GM21786 (cell line): Measurements from ENCODE around the gene RRBP1.

Source experiments
- ATAC-seq: cut with Tn5 transposase; IDR thresholded peaks from one replicate; pipeline ENCODE4 v1.9.1; 2021; ENCODE audit not compliant: unreplicated experiment

RRBP1 gene

DNA sequence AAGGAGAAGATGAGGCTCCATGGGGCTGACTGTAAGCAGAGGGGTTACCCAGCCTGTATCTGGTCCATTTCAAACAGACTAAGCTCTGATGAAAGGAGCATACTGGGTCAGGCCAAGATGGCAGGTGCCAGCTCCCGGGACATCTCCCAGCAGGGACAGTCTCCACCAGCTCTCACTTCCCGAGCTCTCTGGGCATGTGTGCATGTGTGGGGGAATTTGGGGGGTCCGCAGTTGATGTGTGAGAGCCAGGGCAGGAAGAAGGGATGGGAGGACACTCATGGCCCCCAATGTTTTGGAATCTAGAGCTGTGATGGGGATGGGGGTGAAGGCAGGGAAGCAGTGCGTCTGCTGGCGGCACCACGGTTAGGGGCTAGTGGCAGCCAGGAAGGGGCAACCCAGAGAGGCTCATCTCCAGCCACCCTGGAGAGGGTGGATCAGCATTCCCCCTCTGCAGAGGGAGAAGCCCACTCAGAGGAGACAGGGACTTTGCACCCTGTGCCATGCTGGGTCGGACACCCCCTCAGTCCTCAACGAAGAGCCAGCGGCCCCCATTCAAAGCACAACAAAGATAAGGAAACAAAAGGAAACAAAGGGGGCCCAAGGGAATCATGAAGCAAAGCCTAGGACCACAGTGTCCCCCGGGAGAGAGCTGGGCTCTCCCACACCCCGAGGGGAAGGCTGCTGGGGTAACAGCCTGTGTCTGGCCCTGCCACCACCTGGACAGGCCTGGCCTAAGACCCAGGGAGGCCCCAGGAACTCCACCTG lies 59.8 kb downstream of the RRBP1 start:
- no peak for ATAC-seq

DNA sequence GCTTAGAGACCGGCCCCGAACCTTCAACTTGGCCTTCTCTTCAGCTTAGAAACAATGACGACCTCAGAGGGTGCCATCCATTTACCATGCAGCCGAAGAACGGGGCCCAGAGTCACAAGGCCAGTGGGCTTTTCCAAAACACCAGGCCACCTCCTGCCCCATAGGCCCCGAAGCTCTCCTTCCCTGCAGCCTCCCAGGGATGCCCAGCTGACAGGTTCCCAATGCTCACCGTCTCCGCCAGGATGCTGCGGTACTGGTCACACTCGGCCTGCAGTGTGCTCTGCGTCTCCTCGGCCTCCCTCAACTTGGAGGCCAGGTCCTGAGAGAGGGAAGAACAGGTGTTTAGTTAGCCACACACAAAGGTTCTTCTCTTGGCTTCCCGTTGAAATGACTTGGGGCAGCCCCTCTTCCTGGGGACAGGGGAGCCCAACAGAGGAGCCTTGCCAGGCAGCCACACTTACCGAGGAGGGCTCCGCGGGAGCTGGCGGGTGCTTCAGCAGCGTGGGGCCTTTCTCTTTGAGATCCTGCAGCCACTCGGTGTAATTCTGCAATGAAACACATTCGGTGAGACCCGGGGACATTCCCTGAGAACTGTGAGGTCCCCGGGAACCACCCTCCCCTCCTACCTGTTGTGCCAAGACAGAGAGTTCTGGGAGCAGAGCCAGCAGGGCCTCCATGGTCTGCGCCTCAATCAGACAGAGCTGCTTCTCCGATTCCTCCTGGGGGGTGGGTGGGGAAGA lies 60.6 kb downstream of the RRBP1 start:
- ATAC-seq = no peak

- ATAC-seq = no peak
Observed at GRCh38 chr20:17620371-17621228, 61.4 kb downstream of the RRBP1 start.

- no peak for ATAC-seq
Observed at GRCh38 chr20:17619351-17620093, 62.5 kb downstream of the RRBP1 start.

DNA sequence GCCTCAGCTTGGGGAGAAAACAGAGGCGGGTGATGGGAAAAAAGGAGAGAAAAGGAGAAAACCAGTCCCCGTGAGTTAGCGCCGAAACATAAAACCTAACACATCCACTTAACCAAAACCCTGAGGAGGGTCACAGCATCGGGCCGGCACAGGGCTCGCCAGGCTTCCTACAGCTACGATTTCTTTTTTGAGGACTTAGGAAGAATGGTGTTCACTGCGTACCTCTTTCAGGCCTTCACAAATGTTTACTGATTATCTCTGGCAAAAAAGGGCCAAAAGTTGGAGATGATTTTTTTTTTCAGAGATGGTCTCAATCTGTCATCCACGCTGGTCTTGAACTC lies 63.4 kb downstream of the RRBP1 start:
- no peak for ATAC-seq

GRCh38 chr20:17617868-17618672 lies 64.0 kb downstream of the RRBP1 start:
- no peak for ATAC-seq

DNA sequence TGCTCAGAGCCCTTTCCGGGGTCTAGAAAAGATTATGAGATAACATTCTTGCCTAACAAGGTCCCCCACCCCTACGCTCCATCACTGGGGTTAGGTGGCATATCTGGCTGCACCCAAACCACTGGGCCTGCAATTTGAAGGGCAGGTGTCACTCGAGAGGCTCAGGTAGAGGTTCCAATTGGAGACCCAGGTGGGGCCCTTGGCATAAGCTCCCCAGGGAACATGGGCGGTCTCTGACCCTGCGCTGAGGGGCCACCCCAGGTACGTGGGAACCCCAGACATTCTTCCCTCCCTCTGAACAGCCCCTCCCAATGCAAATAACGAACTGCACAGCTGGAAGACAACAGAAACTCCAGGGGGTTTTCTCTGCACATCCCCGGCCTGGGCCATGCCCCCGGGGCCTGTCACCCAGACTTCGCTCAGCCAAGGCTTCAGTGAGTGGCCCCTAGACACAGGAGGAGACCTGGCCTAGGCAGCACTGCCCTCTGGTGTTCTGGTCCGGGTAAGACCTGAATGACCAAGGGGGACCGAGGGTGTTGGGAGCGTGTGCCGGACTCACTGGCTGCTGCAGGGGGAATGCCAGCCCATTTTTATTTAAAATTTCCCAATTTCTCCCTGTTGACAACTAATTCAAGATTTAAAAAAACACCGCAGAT lies 64.7 kb downstream of the RRBP1 start:
- ATAC-seq = no peak

GRCh38 chr20:17616480-17617211 lies 65.4 kb downstream of the RRBP1 start:
- ATAC-seq = no peak

GRCh38 chr20:17615645-17616479 lies 66.2 kb downstream of the RRBP1 start:
- no peak for ATAC-seq

DNA sequence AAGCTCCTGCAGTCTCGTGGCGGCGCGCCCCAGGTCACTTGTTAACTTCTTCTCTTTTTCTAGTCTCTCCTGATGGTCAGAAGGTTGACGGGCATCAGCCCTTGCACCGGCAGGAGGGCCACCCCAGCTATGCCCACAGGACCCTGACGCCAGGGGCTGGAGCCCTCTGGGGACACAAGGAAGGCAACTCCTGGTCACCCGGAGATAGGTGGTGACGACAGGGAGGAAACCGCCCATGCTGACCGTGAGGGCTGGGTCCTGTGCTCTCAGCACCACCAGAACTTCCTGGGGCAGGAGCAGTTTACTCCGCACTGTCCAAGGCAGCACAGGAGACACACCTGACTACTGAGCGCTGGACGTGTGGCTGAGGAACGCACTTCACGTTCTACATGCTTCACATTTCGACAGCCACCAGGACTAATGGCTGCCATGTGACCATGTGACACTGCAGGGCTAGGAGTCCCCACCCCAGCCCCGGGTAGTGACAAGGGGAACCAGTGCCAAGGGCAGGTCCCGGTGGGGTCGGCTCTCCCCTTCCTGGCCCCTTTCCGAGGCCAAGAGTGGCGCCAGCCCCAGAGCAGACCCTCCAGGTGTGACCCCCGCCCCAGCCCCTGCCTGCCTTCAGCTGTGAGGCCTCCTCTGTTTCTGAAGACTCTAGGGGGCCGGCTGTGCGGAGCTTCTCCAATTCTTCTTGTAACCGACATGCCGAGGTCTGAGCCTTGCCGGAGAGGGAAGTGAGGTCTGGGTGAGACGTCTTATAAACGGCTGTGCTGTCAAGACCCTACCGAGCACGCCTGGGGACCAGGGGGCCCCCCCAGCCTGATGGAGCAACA lies 67.0 kb downstream of the RRBP1 start:
- no peak for ATAC-seq

DNA sequence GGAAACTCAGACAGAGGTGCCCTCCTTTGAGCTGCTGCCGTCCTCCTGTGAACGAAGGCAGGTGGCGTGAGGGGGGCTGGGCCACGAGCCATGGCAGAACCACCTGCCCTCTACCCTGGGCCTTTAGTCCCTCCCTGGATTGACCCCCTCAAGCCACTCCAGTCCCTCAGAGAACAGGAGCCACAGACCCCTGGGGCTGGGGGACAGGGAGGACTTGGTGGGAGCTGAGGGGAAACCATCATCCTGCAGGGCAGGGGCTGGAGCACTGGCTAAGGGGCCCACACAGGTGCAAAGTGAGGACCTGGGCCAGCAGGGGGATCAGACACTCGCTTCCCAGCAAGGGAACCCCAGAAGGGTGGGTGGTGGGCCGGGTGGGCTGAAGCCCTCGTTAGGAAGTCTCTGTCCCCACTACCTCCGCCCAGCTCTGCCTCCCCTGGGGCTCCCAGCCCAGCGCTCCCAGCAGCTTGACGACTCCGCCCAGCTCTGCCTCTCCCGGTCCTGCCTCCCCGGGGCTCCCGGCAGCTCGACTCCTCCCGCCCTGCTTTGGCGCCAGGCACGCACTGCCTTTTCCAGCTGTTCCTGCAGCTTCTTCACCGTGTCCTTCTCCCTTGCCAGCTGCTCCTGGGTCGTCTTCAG lies 67.7 kb downstream of the RRBP1 start:
- ATAC-seq = no peak

- no peak for ATAC-seq
Observed at GRCh38 chr20:17613328-17614175, 68.5 kb downstream of the RRBP1 start.

DNA sequence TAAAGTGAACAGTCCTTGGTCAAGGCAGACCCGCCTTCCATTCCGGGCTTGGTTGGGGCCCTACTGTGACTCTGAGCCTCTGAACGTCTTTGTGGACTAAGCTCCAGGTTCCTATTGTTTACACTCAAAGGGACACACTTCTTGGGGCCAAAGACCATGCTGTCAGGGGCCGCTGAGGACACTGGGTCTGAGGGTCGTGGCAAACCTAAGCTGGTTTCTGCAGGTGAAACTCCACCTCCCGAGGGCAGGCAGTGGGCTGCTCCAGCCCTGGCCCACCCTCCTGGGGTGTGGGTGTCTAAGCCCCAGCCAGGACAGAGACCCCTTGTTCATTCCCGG lies 69.1 kb downstream of the RRBP1 start:
- no peak for ATAC-seq

GRCh38 chr20:17612287-17612991 lies 69.6 kb downstream of the RRBP1 start:
- no peak for ATAC-seq

DNA sequence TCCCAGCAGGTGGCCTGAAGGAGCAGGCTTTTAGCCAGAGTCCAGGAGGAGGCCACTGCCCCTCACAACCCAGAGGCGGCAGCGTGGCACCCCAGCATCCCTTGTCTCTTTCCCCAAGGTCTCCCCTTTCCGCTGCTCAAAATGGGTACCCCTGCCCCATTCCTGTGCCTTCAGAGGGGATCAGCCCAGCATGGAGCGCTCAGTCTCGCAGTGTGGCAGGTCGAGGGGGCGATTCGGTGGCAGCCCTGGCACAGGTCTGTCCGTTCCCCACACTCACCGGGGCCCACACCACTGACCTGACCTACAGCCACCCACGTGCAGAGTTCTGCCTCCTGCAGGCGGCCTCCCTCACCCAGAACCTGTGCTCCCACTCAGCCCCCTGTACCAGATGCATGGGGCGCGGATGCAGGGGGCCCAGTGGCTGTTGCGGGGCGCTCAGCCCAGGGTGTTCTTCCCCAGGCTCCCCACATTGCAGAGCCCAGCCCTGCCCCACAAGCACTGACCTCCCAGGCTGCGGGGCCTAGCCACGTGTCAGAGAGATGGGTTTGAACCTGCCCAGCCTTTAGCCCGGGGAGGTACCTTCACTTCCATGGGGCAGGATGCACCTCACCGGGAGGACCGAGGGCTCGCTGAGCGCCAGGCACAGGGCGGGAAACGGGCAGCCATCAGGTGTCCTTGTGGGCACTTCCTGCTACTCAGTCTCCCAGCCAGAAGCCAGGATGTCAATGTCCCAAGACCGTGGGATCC lies 70.3 kb downstream of the RRBP1 start:
- ATAC-seq = no peak
